ENCODE measurements around the gene SCCPDH. TPM values are rescaled to one million over a fixed set of nuclear protein-coding genes. Genes with fewer than 3 reads are reported as not detected.

The SCCPDH gene
- total and polyA plus RNA-seq, 2 donors (not counting 3 experiments of a cell fraction or from before 2014, with no cell fraction given) = 24.4 to 37.5 TPM

DNA sequence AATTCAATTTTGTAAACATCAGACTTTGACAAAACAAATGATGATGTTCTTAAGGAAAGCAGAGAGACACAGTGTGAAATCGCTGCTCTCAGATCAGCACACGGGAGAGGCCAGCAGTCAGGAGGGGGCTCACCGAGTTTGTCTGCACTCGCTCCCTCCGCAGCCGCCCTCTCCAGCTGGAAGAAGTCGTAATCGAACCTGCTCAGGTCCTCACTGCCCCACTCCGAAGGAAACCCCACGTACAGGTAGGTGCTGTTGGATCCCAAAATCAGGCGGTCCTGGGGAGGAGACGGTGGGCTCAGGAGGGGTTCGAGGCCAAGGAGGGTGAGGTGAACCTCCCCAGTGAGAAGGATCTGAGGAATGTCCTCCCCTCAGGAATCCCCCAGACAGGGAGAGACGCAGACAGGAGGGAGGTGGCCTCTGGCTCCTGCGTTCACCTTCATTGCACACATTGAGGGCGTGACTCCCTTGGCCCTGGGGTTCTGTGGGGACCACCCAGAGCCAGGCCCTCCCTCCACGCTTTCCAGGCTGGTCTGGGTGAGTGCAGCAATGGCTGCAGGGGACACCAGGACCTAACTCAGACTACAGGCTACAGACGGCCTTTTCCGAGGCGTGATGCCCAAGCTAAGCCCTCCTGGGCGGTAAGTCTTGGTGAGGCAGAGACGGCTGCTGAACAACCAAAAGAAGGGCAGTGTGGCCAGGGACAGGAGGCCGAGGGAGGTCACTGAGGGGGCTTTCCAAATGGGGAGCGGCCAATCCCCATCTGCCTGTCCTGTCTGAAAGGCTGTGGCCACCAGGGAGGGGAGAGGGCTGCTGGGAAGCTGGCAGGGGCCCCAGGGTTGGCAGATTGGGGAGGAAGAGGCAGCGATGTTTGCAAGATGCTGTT lies 65.5 kb downstream of the SCCPDH start:
- no peaks in the 10 kb centered on the region for H3K79me2 ChIP-seq (ENCODE audit: control insufficient read depth, insufficient read depth, low read length)
- no peaks in the 10 kb centered on the region for H3K36me3 ChIP-seq (ENCODE audit: control insufficient read depth in 2 of 2, extremely low read depth in 1 of 2, insufficient read depth in 2 of 2, low read length in 2 of 2)
- intact Hi-C loops (cut with micrococcal nuclease) (no loop called here), dilution Hi-C loops (cut with MboI; ENCODE audit: extremely low pct_ligation_motif_present, low sequenced_read_pairs) (no loop called here)
- TF ChIP-seq POLR2AphosphoS5 (IDR thresholded peaks at IDR 0.05; ENCODE audit: insufficient read depth, low read depth, low read length) (no peak), POLR2A (IDR thresholded peaks at IDR 0.05; ENCODE audit: low read depth, low read length) (no peak)
- no peak overlapping the region for H3K4me2 ChIP-seq (ENCODE audit: insufficient read depth, low read length)
- H3K9me1 ChIP-seq (replicated peaks; ENCODE audit: control insufficient read depth, extremely low read depth, insufficient read depth, low read length) = no peaks in the 10 kb centered on the region
- H3K27ac ChIP-seq (ENCODE audit: insufficient read depth, low read depth, low read length) = no peak overlapping the region
- peaks cover 9% of the 10 kb centered on the region for H3K4me1 ChIP-seq (ENCODE audit: control insufficient read depth, extremely low read depth, insufficient read depth, low read length)
- POLR2A ChIA-PET = no interaction called here
- no peak for DNase-seq (ENCODE audit: low read depth, low spot score)
- peak overlapping the region; percentile 87 for H2AFZ ChIP-seq (ENCODE audit: low read depth, low read length)
- no TSS peak for BruUV-seq (replicated peaks)
- no peak for FAIRE-seq
- no peak overlapping the region for H3K4me3 ChIP-seq (replicated peaks in 1 of 3; ENCODE audit: insufficient read depth in 1 of 3, low read depth in 1 of 3, low read length in 3 of 3)
- CTCF ChIA-PET = no interaction called here
- no peaks in the 10 kb centered on the region for H3K27me3 ChIP-seq (ENCODE audit: control insufficient read depth in 2 of 2, insufficient read depth in 2 of 2, low read length in 2 of 2)
- no peak overlapping the region for H3K9ac ChIP-seq (replicated peaks; ENCODE audit: extremely low read depth, insufficient read depth, low read length)
- no peaks in the 10 kb centered on the region for H3K9me3 ChIP-seq (replicated peaks; ENCODE audit: control insufficient read depth, insufficient read depth, low read length)
- no peaks in the 10 kb centered on the region for H4K20me1 ChIP-seq (replicated peaks; ENCODE audit: control insufficient read depth, extremely low read depth, insufficient read depth, low read length)

DNA sequence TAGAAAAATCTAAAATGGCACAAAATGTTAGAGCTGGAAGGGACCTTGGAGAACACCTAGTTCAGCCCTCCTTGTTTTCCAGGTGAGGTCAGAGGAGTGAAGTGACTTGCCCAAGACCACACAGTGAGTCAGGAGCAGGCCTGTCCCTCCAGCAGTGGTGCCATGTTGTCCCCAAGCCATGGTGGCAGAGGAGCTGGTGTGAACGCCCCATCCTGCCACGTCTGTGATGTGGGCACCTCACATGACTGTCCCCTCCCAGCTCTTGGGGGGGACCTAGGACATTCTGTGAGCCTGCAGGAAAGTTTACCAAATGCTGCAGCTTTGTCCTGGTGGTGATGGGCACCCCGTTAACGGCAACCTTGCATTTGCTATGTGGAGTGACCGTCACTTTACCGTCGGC lies 66.2 kb downstream of the SCCPDH start:
- H3K27me3 ChIP-seq (ENCODE audit: control insufficient read depth in 2 of 2, insufficient read depth in 2 of 2, low read length in 2 of 2) = no peaks in the 10 kb centered on the region
- no peak for FAIRE-seq
- no peaks in the 10 kb centered on the region for H3K79me2 ChIP-seq (ENCODE audit: control insufficient read depth, insufficient read depth, low read length)
- dilution Hi-C loops (cut with MboI; ENCODE audit: extremely low pct_ligation_motif_present, low sequenced_read_pairs) (no loop called here), intact Hi-C loops (cut with micrococcal nuclease) (no loop called here)
- H3K9me3 ChIP-seq (replicated peaks; ENCODE audit: control insufficient read depth, insufficient read depth, low read length) = no peaks in the 10 kb centered on the region
- POLR2A ChIA-PET = no interaction called here
- no peak overlapping the region for H3K4me2 ChIP-seq (ENCODE audit: insufficient read depth, low read length)
- BruUV-seq (replicated peaks) = no TSS peak
- no peak overlapping the region for H2AFZ ChIP-seq (ENCODE audit: low read depth, low read length)
- H3K27ac ChIP-seq (ENCODE audit: insufficient read depth, low read depth, low read length) = no peak overlapping the region
- H3K9ac ChIP-seq (replicated peaks; ENCODE audit: extremely low read depth, insufficient read depth, low read length) = no peak overlapping the region
- no peak for DNase-seq (ENCODE audit: low read depth, low spot score)
- TF ChIP-seq, protein P1, sequence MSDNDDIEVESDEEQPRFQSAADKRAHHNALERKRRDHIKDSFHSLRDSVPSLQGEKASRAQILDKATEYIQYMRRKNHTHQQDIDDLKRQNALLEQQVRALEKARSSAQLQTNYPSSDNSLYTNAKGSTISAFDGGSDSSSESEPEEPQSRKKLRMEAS (IDR thresholded peaks at IDR 0.05; ENCODE audit: insufficient read depth, insufficient read length) = no peak
- TF ChIP-seq MYC (IDR thresholded peaks at IDR 0.05; ENCODE audit: low read depth, low read length) (no peak), GATA2 (IDR thresholded peaks at IDR 0.05; ENCODE audit: insufficient read depth, insufficient read length, low read depth, low read length) (no peak), FOS (IDR thresholded peaks at IDR 0.05; ENCODE audit: borderline replicate concordance, insufficient read depth, low read length) (no peak), EZH2 (IDR thresholded peaks at IDR 0.05; ENCODE audit: borderline replicate concordance, low read depth, low read length, severe bottlenecking) (no peak), POLR2A (IDR thresholded peaks at IDR 0.05; ENCODE audit: low read depth, low read length) (no peak), JUN (IDR thresholded peaks at IDR 0.05; ENCODE audit: borderline replicate concordance, insufficient read depth, insufficient read length, low read depth) (no peak), POLR2AphosphoS5 (IDR thresholded peaks at IDR 0.05; ENCODE audit: insufficient read depth, low read depth, low read length) (no peak)
- TF ChIP-seq, protein P2, sequence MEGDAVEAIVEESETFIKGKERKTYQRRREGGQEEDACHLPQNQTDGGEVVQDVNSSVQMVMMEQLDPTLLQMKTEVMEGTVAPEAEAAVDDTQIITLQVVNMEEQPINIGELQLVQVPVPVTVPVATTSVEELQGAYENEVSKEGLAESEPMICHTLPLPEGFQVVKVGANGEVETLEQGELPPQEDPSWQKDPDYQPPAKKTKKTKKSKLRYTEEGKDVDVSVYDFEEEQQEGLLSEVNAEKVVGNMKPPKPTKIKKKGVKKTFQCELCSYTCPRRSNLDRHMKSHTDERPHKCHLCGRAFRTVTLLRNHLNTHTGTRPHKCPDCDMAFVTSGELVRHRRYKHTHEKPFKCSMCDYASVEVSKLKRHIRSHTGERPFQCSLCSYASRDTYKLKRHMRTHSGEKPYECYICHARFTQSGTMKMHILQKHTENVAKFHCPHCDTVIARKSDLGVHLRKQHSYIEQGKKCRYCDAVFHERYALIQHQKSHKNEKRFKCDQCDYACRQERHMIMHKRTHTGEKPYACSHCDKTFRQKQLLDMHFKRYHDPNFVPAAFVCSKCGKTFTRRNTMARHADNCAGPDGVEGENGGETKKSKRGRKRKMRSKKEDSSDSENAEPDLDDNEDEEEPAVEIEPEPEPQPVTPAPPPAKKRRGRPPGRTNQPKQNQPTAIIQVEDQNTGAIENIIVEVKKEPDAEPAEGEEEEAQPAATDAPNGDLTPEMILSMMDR (IDR thresholded peaks at IDR 0.05; ENCODE audit: extremely low read depth in 1 of 2, insufficient read depth in 1 of 2, low read depth in 1 of 2, low read length in 2 of 2) = no peak
- H4K20me1 ChIP-seq (replicated peaks; ENCODE audit: control insufficient read depth, extremely low read depth, insufficient read depth, low read length) = no peaks in the 10 kb centered on the region
- peaks cover 3% of the 10 kb centered on the region for H3K4me1 ChIP-seq (ENCODE audit: control insufficient read depth, extremely low read depth, insufficient read depth, low read length)
- no peaks in the 10 kb centered on the region for H3K9me1 ChIP-seq (replicated peaks; ENCODE audit: control insufficient read depth, extremely low read depth, insufficient read depth, low read length)
- CTCF ChIA-PET = no interaction called here
- H3K4me3 ChIP-seq (replicated peaks in 1 of 3; ENCODE audit: insufficient read depth in 1 of 3, low read depth in 1 of 3, low read length in 3 of 3) = no peak overlapping the region
- no peaks in the 10 kb centered on the region for H3K36me3 ChIP-seq (ENCODE audit: control insufficient read depth in 2 of 2, extremely low read depth in 1 of 2, insufficient read depth in 2 of 2, low read length in 2 of 2)
